Panc1 (cell line): ENCODE data around the gene POU3F2.

ENCODE experiments used
- POLR2AphosphoS5 ChIP-seq: IDR thresholded peaks from 2 replicates; pipeline ENCODE4 v1.6.1; 2012; ENCODE audit warnings: mild to moderate bottlenecking, low read depth, low read length, moderate library complexity
- SIN3A ChIP-seq: IDR thresholded peaks from 2 replicates; pipeline ENCODE4 v1.6.1; 2012; ENCODE audit warnings: low read depth, mild to moderate bottlenecking, low read length, moderate library complexity, borderline replicate concordance; ENCODE audit not compliant: insufficient read depth
- TCF7L2 ChIP-seq: IDR thresholded peaks from 2 replicates; pipeline ENCODE4 v1.6.1; 2011; ENCODE audit warnings: mild to moderate bottlenecking, low read depth, low read length, inconsistent platforms
- TF ChIP-seq, protein P1 (sequence below): fragments of 450-650 bp; IDR thresholded peaks from 2 replicates; pipeline ENCODE4 v1.5.1; 2017; ENCODE audit warnings: mild to moderate bottlenecking
- TF ChIP-seq, protein P2 (sequence below), 2 experiments: IDR thresholded peaks; 2 replicates each; pipeline ENCODE4 v1.6.1; 2011 to 2012; ENCODE audit warnings: low read depth in 2 of 2, control low read depth in 1 of 2, low read length in 1 of 2, mild to moderate bottlenecking in 1 of 2, moderate library complexity in 1 of 2; ENCODE audit not compliant: insufficient read depth in 1 of 2

DNA sequence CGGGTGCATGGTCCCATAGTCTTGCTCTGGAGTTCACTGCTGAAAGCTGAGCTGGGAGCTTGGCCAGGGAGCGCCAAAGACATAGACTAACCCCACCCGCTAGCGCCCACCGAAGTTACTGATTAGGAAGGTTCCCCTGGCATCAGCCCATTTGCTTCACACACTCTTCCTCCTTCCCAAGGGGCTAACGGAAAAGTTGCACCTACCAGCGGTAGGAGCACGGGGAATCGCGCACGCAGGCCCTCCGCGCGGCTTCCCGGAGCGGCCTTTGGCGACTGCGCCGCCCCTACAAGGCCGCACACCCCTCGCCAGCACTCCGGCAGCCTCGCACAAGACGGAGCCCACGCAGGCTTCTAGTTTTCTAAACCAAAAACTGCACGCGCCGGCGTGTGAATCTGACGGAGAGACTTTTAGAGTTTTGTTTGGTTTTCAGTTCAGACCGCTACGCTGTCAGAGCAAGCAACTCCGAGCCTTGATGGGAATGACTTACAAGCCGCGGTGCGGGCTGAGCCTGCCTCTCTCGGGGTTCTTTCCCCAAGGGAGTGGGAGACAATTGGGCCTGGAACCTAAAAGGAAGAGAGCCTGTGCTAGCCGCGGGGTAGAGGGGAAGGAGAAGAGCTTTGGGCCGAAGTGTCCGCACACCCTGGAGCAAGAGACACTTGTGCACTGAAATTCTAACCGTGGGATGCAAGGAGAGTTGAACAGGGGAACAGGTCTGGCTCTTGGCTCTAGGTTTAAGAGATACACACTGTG, 891 bp upstream of the POU3F2 start:
- TF ChIP-seq POLR2AphosphoS5 (no peak), SIN3A (no peak), TCF7L2 (no peak)
- TF ChIP-seq, protein P1, sequence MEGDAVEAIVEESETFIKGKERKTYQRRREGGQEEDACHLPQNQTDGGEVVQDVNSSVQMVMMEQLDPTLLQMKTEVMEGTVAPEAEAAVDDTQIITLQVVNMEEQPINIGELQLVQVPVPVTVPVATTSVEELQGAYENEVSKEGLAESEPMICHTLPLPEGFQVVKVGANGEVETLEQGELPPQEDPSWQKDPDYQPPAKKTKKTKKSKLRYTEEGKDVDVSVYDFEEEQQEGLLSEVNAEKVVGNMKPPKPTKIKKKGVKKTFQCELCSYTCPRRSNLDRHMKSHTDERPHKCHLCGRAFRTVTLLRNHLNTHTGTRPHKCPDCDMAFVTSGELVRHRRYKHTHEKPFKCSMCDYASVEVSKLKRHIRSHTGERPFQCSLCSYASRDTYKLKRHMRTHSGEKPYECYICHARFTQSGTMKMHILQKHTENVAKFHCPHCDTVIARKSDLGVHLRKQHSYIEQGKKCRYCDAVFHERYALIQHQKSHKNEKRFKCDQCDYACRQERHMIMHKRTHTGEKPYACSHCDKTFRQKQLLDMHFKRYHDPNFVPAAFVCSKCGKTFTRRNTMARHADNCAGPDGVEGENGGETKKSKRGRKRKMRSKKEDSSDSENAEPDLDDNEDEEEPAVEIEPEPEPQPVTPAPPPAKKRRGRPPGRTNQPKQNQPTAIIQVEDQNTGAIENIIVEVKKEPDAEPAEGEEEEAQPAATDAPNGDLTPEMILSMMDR = peak; percentile 25; the same call in 1 of the 2 replicates
- TF ChIP-seq, protein P2, sequence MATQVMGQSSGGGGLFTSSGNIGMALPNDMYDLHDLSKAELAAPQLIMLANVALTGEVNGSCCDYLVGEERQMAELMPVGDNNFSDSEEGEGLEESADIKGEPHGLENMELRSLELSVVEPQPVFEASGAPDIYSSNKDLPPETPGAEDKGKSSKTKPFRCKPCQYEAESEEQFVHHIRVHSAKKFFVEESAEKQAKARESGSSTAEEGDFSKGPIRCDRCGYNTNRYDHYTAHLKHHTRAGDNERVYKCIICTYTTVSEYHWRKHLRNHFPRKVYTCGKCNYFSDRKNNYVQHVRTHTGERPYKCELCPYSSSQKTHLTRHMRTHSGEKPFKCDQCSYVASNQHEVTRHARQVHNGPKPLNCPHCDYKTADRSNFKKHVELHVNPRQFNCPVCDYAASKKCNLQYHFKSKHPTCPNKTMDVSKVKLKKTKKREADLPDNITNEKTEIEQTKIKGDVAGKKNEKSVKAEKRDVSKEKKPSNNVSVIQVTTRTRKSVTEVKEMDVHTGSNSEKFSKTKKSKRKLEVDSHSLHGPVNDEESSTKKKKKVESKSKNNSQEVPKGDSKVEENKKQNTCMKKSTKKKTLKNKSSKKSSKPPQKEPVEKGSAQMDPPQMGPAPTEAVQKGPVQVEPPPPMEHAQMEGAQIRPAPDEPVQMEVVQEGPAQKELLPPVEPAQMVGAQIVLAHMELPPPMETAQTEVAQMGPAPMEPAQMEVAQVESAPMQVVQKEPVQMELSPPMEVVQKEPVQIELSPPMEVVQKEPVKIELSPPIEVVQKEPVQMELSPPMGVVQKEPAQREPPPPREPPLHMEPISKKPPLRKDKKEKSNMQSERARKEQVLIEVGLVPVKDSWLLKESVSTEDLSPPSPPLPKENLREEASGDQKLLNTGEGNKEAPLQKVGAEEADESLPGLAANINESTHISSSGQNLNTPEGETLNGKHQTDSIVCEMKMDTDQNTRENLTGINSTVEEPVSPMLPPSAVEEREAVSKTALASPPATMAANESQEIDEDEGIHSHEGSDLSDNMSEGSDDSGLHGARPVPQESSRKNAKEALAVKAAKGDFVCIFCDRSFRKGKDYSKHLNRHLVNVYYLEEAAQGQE (IDR thresholded peaks at IDR 0.05; ENCODE audit: insufficient read depth in 1 of 2, low read depth in 2 of 2, low read length in 1 of 2) = no peak
